Suppressor macrophage treated with lipopolysaccharide for 1 hour (primary cell): Measurements from ENCODE around the gene KLF13.

Experiments used
- DNase-seq, 3 donors: peaks; one replicate each; pipeline ENCODE4 v3.0.0-alpha.2; 2020 to 2022

The KLF13 gene

DNA sequence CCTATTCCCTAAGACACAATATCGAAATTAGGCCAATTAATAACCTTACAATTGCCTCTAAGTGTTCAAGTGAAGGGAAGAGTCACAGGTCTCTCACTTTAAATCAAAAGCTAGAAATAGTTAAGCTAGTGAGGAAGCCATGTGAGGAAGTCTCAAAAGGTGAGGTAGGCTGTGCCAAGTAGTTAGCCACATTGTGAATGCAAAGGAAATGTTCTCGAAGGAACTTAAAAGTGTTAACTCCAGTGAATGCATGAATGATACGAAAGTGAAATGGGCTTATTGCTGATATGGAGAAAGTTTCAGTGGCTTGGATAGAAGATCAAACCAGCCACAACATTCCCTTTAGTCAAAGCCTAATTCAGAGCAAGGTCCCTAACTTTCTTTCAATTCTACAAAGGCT, 59.1 kb downstream of the KLF13 start:
- DNase-seq, result no peak

DNA sequence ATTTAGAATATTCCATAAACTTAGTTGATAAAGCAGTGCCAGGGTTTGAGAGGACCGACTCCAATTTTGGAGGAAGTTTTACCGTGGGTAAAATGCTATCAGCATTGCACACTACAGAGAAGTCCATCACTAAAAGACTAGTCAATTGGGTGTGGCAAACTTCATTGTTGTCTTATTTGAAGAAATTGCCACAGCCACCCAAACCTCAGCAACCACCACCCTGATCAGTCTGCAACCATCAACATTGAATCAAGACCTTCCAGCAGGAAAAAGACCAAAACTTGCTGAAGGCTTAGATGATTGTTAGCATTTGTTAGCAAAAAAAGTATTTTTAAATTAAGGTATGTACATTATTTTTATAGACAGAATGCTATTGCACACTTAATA, 60.5 kb downstream of the KLF13 start:
- DNase-seq, result no peak

GRCh38 chr15:31387479-31388118, 61.0 kb downstream of the KLF13 start:
- DNase-seq, result no peak

GRCh38 chr15:31389576-31389975, 62.9 kb downstream of the KLF13 start:
- DNase-seq, result no peak

DNA sequence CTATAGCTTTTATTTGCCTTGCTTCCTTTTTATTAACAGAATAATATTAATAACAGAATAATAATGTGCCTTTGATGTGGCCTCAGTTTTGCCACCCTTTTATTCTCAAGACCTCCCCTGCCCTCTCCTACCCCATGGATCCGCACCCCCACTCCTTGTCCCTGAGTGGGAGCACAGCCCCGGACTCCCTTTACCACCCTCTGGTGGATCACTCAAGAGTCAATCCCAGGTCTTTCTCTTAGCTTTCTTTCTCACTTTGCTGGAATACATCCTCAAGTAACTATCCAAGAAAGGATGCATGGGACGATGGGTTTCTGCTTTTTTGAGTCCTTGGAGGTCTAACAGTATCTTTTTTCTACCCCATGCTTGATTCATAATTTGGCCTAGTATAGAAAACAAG, 63.4 kb downstream of the KLF13 start:
- no peak for DNase-seq

DNA sequence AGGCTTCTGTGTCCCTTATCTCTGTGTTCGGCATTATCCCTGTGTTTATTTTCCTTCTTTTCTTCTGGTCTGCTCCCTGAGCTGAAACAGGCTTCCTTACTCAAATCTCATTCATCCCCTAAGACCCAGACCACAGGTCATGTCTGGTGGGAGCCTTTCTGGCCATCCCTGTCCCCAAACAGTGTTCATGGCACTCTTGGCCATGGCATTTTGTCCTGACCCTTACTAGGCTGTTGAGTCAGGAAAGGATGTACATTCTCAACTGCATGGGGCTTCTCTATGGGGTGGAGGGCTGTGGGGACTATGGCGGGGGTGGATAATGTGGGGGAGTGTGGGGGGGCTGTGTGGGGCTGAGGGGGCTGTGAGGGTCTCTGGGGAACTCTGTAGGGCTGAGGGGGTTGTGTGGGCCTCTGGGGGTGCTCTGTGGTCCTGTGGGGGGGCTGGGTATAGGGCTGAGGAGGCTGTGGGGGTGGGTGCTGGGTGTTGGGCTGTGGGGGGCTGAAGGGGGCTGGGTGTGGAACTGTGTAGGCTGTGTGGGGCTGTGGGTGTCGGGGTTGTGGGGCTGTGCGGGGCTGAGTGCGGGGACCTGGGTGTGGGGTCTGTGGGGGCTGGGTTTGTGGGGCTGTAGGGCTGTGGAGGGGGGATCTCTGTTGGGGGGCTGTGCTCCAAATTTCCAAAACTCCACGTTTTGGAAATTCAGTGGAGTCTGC, 64.3 kb downstream of the KLF13 start:
- no peak for DNase-seq

GRCh38 chr15:31391687-31392671, 65.3 kb downstream of the KLF13 start:
- DNase-seq, result peak; percentile 67 to 88 (median 73)

DNA sequence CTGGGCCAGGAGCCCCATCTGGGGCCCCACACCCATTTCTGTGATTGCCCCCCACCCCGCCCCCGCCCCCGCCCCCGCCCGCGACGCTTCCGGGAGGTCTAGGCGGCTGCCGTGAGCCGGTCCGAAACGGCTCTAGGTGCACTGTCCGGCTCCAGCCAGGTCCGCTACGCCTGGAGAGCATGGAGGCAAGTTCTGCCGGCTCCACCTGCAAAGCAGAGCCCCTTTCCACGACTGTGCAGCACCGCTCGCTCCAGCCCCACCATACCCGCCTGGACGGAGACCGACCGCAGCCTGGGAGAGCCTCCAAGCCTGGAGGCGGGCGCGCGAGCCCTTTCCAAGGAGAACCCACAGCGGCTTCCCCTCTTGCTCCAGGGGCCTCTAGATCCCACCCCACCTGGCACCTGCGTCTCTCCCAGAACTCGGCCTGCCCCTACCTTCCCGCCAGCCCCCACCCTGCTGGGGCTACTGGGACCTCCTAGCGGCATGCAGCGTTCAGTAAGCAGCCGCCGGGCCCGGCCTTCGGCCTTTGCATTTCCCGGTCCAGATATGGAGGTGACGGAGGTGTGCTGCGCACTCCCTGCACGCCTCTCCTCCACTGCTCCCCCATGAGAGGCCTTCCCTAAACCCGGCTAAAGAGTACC, 66.2 kb downstream of the KLF13 start:
- no peak for DNase-seq

DNA sequence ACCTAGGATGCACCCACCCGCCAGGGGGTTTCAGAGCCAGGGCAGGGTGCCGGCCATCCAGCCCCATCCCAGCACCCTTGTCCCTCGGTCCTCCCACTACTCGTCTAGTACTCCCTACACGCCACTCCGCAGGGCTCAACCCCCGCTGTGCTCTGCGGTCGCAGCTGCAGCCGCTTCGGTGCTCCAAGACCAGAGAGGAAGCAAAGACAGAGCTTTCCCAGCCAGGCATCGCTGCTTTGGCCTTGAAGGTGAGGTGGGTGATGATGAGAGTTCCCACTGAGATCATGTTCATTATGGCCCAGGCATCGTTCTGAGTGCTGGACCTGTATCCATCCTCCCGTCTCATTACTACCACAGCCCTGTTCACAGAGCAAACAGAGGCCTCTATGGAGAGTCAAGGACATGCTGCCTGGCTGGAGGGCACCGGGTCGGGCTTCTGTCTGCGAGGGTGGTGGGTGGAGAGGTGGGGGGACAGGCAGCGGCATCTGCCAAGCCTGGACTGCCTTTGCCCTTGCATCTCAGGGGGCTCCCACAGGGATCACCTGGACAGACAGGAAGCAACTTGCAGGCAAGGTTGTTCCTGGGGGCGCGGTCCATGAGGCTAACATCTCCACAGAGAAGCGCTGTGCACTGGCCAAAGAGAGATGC, 66.9 kb downstream of the KLF13 start:
- no peak for DNase-seq

- DNase-seq, result peak; percentile 72 to 86 (median 83)
These were observed 70.4 kb downstream of the KLF13 start for GRCh38 chr15:31396881-31397560.

DNA sequence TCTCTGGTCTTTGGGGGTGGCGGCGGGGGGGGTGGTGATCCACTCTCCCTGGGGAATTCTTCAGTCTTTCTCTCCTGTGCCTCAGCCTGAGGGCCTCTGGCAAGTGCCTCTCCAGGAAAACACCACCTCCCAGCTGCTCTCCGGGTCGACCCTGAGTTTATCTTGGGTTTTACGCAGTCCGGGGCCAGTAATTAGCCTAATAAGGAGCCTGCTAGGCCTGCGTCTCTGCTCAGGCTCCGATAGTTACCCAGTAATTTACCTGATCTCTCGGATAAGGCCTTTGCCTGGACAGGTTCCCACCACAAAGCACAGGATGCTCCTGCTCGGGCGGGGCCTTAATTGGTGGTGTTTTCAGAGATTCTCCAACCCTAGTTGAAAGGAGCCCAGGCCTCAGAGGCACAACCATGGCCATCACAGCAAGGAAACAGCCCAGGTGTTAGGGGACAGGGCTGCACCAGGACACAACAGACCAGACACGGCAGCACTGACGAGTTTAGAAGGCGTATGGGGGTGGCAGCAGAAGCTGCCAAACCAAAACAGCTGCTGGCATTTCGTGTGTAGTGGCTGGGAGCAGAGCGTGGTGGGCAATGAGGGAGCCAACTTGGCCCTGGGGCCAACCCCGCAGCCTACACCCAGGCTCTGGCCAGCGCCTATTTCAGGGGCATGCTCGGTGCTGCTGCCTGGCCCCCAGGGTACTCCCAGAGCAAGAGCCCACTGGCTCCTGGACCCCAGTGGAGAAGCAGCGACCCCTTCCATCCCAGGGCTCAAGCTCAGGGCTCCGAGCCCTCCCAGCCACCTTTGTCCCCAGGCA, 71.4 kb downstream of the KLF13 start:
- DNase-seq, result no peak

DNA sequence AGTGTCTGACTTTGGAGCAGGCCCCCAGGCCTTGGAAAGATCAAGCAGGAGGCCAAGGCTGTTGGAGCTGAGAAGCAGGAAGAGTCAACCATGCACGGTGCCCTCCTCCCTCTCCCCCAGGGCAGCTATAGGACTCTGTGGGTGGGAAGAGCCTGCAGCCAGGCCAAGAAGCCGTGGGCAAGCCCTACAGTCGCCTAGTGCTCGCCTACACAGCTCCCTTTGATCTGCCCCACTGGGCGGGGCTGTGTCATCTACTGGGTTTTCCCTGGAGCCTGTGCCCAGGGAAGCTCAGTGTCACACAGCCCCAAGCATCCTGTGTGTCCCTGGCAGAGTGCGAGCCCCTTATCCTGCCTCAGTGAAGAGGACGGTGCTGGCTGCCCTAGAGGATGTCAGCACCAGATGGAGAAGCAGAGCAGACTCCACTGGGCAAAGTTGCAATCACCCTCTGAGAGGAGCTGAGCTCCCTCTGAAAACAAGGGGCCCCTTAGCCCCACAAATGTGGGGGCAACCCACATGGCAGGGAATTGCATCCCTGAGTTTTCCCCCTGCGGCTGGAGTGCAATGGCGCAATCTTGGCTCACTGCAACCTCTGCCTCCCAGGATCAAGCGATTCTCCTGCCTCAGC, 72.2 kb downstream of the KLF13 start:
- DNase-seq, result peak; percentile 84 to 90 (median 88)

GRCh38 chr15:31399544-31400171, 73.0 kb downstream of the KLF13 start:
- peak; percentile 74 to 81 (median 77) for DNase-seq

GRCh38 chr15:31400222-31400927, 73.7 kb downstream of the KLF13 start:
- DNase-seq, result no peak

DNA sequence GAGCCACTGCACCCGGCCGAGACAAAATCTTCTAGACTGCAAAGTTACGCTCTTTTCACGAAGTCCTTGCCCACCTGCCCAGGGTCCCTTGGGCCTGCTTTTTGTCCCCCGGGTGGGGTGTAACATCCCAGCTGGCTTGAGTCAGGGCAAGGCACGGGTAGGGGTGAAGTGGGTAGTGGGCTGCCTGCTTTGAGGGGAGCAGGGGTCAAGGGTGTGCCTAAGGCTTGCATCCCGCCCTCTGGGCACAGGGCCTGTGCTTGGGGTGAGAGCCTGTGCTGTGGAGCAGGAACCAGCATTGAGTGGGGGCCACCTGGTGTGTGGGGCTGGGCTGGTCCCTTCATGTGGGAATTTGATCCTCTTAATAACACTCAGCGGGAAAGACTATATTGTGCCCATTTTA, 74.6 kb downstream of the KLF13 start:
- DNase-seq, result no peak

DNA sequence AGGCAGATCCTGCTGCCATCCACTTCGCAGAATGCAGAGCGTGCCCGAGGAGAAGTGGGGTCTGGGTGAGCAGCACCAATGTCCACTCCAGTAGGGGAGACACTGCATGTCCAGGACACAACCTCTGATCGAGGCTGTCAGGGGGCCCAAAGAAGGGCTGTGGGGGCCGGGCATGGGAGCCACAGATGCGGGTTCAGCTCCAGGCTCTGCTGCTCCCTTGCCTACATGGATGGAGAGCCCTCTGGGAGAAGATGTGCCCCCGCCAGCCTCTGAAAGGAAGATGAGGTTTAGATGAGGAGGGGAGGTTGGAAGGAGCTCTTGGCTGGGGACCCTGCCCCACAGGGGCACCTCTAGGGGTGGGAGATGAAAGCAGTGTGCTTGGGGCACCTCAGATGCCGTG, 75.4 kb downstream of the KLF13 start:
- DNase-seq, result no peak

GRCh38 chr15:31402511-31403056, 75.9 kb downstream of the KLF13 start:
- no peak for DNase-seq

GRCh38 chr15:31403096-31403495, 76.5 kb downstream of the KLF13 start:
- DNase-seq, result no peak

GRCh38 chr15:31403606-31404005, 77.0 kb downstream of the KLF13 start:
- DNase-seq, result no peak
